ENCODE data around the gene WDR89.

- TF ChIP-seq GABPA (IDR thresholded peaks at IDR 0.05; ENCODE audit: low read depth) = peak; percentile 62; the same call in 1 of the 2 replicates
- TF ChIP-seq SPI1 (IDR thresholded peaks at IDR 0.05; ENCODE audit: borderline replicate concordance, low read depth) = no peak
- TF ChIP-seq CTCF (IDR thresholded peaks at IDR 0.05; ENCODE audit: insufficient read depth, low read length) = no peak
- peak; percentile 4 for TF ChIP-seq REST (IDR thresholded peaks at IDR 0.05; ENCODE audit: insufficient replicate concordance, low read depth)
These were observed 549 bp upstream of the WDR89 start for GRCh38 chr14:63642229-63642611.
